Keratinocyte (primary cell): ENCODE measurements around the gene IL21R. TPM values are rescaled to one million over a fixed set of nuclear protein-coding genes. Genes with fewer than 3 reads are reported as not detected.

Source experiments
- DNase-seq: peaks from one replicate; pipeline ENCODE4 v3.0.0-alpha.2; 2011; ENCODE audit warnings: low read depth, missing footprints, low spot score
- FAIRE-seq: peaks from 2 replicates; lab custom pipeline; 2011; peaks lifted over from hg19 to GRCh38; lab: Jason Lieb, UNC
- H2AFZ ChIP-seq: 2 replicates; pipeline ENCODE4 v1.6.0; 2012; ENCODE audit warnings: low read length, control low read depth, inconsistent platforms; ENCODE audit not compliant: control insufficient read depth
- H3K27ac ChIP-seq: 2 replicates; pipeline ENCODE4 v1.5.1; 2011; ENCODE audit warnings: low read length; ENCODE audit not compliant: control insufficient read depth, insufficient read depth
- H3K27me3 ChIP-seq: 3 replicates; pipeline ENCODE4 v1.6.0; 2011; ENCODE audit warnings: low read length; ENCODE audit not compliant: control insufficient read depth, insufficient read depth; ENCODE audit errors: extremely low read depth
- H3K36me3 ChIP-seq, 2 experiments: 2 replicates in 1 of 2; 3 replicates in 1 of 2; pipeline ENCODE4 v1.5.1; 2011; ENCODE audit warnings: low read length in 2 of 2, mild to moderate bottlenecking in 1 of 2; ENCODE audit not compliant: control insufficient read depth in 2 of 2, insufficient read depth in 2 of 2; ENCODE audit errors: extremely low read depth in 1 of 2
- H3K4me1 ChIP-seq: 3 replicates; pipeline ENCODE4 v1.5.1; 2011; ENCODE audit warnings: low read length; ENCODE audit not compliant: control insufficient read depth, insufficient read depth; ENCODE audit errors: extremely low read depth
- H3K4me2 ChIP-seq: 3 replicates; pipeline ENCODE4 v1.6.0; 2011; ENCODE audit warnings: low read depth, low read length; ENCODE audit not compliant: control insufficient read depth, insufficient read depth; ENCODE audit errors: extremely low read depth
- H3K4me3 ChIP-seq, 3 experiments: fragments of 200-600 bp in 1 of 3; sonication (generic) in 1 of 3; 2 replicates in 2 of 3; 3 replicates in 1 of 3; pipeline ENCODE4 v1.5.1; 2011 to 2016; ENCODE audit warnings: low read length in 3 of 3, mild to moderate bottlenecking in 3 of 3, control low read depth in 2 of 3, inconsistent platforms in 1 of 3, low read depth in 1 of 3, mixed read lengths in 1 of 3, mixed run types in 1 of 3, moderate library complexity in 1 of 3; ENCODE audit not compliant: control insufficient read depth in 2 of 3, insufficient read depth in 2 of 3; ENCODE audit errors: extremely low read depth in 1 of 3
- H3K79me2 ChIP-seq: 2 replicates; pipeline ENCODE4 v1.6.0; 2012; ENCODE audit warnings: low read length; ENCODE audit not compliant: control insufficient read depth, insufficient read depth
- H3K9ac ChIP-seq: 3 replicates; pipeline ENCODE4 v1.6.0; 2011; ENCODE audit warnings: low read length; ENCODE audit not compliant: control insufficient read depth, insufficient read depth; ENCODE audit errors: extremely low read depth
- H3K9me1 ChIP-seq: 3 replicates; pipeline ENCODE4 v1.6.0; 2011; ENCODE audit warnings: low read length; ENCODE audit not compliant: control insufficient read depth, insufficient read depth; ENCODE audit errors: extremely low read depth
- H3K9me3 ChIP-seq: 2 replicates; pipeline ENCODE4 v1.5.1; 2012; ENCODE audit warnings: low read depth, low read length; ENCODE audit not compliant: control insufficient read depth
- H4K20me1 ChIP-seq: 3 replicates; pipeline ENCODE4 v1.6.0; 2011; ENCODE audit warnings: low read length; ENCODE audit not compliant: control insufficient read depth, insufficient read depth; ENCODE audit errors: extremely low read depth
- EZH2 ChIP-seq: IDR thresholded peaks from one replicate; pipeline ENCODE4 v1.6.1; 2012; ENCODE audit warnings: inconsistent platforms, mild to moderate bottlenecking, low read length, moderate library complexity
- dilution Hi-C: fragments of 300-500 bp; cut with MboI; formaldehyde crosslinking; loops from one replicate; pipeline ENCODE4 v1.7.0; 2020; ENCODE audit warnings: low sequenced_read_pairs; ENCODE audit not compliant: extremely low pct_ligation_motif_present
- polyA plus RNA-seq, 5 experiments: library from polyadenylated mRNA; depleted of rRNA in 3 of 5; stranded (reverse) in 3 of 5; stranded (forward) in 1 of 5; unstranded in 1 of 5; fragments of >200 nt; gene quantifications; 1 replicate in 1 of 5; 2 replicates in 3 of 5; 3 replicates in 1 of 5; pipeline versions ENCODE4 v1.2.1 to v1.2.3, GENCODE V29; 2011 to 2012; ENCODE audit warnings: missing spikeins in 2 of 5, low read depth in 1 of 5, low replicate concordance in 1 of 5
- TF ChIP-seq, protein P1 (sequence below), 3 experiments: IDR thresholded peaks in 1 of 3; conservative IDR thresholded peaks in 1 of 3; optimal IDR thresholded peaks in 1 of 3; 2 replicates in 2 of 3; 3 replicates in 1 of 3; pipeline versions ENCODE3 to v1.5.1; 2011; ENCODE audit warnings: low read length in 3 of 3, mild to moderate bottlenecking in 3 of 3, moderate library complexity in 2 of 3, control low read depth in 1 of 3, inconsistent platforms in 1 of 3; ENCODE audit not compliant: insufficient read depth in 2 of 3; ENCODE audit errors: extremely low read depth in 1 of 3

IL21R gene
- polyA plus RNA-seq, 1 donor (not counting 4 experiments of a cell fraction or from before 2014, with no cell fraction given), result 0.12 TPM

GRCh38 chr16:27381974-27382855 is 19.8 kb upstream of the IL21R start:
- Histone ChIP-seq H3K4me2 (no peak overlapping the region), H3K4me3 (no peak overlapping the region), H4K20me1 (no peaks in the 10 kb centered on the region), H3K27me3 (no peaks in the 10 kb centered on the region), H3K36me3 (no peaks in the 10 kb centered on the region), H2AFZ (no peak overlapping the region), H3K27ac (no peak overlapping the region), H3K9me1 (no peaks in the 10 kb centered on the region), H3K79me2 (no peaks in the 10 kb centered on the region), H3K4me1 (no peaks in the 10 kb centered on the region), H3K9me3 (no peaks in the 10 kb centered on the region), H3K9ac (no peak overlapping the region)
- TF ChIP-seq, protein P1, sequence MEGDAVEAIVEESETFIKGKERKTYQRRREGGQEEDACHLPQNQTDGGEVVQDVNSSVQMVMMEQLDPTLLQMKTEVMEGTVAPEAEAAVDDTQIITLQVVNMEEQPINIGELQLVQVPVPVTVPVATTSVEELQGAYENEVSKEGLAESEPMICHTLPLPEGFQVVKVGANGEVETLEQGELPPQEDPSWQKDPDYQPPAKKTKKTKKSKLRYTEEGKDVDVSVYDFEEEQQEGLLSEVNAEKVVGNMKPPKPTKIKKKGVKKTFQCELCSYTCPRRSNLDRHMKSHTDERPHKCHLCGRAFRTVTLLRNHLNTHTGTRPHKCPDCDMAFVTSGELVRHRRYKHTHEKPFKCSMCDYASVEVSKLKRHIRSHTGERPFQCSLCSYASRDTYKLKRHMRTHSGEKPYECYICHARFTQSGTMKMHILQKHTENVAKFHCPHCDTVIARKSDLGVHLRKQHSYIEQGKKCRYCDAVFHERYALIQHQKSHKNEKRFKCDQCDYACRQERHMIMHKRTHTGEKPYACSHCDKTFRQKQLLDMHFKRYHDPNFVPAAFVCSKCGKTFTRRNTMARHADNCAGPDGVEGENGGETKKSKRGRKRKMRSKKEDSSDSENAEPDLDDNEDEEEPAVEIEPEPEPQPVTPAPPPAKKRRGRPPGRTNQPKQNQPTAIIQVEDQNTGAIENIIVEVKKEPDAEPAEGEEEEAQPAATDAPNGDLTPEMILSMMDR (optimal IDR thresholded peaks at IDR 0.05 in 1 of 3, IDR thresholded peaks at IDR 0.05 in 1 of 3, conservative IDR thresholded peaks at IDR 0.05 in 1 of 3; ENCODE audit: extremely low read depth in 1 of 3, insufficient read depth in 2 of 3, low read length in 3 of 3), result no peak
- TF ChIP-seq EZH2, result no peak
- dilution Hi-C loops, result no loop called here
- no peak for FAIRE-seq
- no peak for DNase-seq

GRCh38 chr16:27383556-27384243 is 18.3 kb upstream of the IL21R start:
- H3K36me3 ChIP-seq, result no peaks in the 10 kb centered on the region
- H3K4me1 ChIP-seq, result no peaks in the 10 kb centered on the region
- FAIRE-seq (no peak), DNase-seq (no peak)
- H3K79me2 ChIP-seq, result no peaks in the 10 kb centered on the region
- no peaks in the 10 kb centered on the region for H3K9me1 ChIP-seq
- no peak overlapping the region for H3K4me3 ChIP-seq
- no peaks in the 10 kb centered on the region for H4K20me1 ChIP-seq
- no peaks in the 10 kb centered on the region for H3K27me3 ChIP-seq
- H3K4me2 ChIP-seq, result no peak overlapping the region
- dilution Hi-C loops, result no loop called here
- H3K27ac ChIP-seq, result no peak overlapping the region
- TF ChIP-seq EZH2, result no peak
- TF ChIP-seq, protein P1 (optimal IDR thresholded peaks at IDR 0.05 in 1 of 3, IDR thresholded peaks at IDR 0.05 in 1 of 3, conservative IDR thresholded peaks at IDR 0.05 in 1 of 3; ENCODE audit: extremely low read depth in 1 of 3, insufficient read depth in 2 of 3, low read length in 3 of 3), result no peak
- no peaks in the 10 kb centered on the region for H3K9me3 ChIP-seq
- H2AFZ ChIP-seq, result no peak overlapping the region
- H3K9ac ChIP-seq, result no peak overlapping the region
